HG02943 (cell line): Measurements from ENCODE around the gene ZNF19.

ENCODE experiments used
- ATAC-seq: cut with Tn5 transposase; IDR thresholded peaks from one replicate; pipeline ENCODE4 v1.9.1; 2021; ENCODE audit warnings: mild to moderate bottlenecking, low read depth, moderate library complexity; ENCODE audit not compliant: unreplicated experiment

ZNF19 gene

GRCh38 chr16:71448274-71448866, 40.8 kb downstream of the ZNF19 start:
- ATAC-seq: no peak

DNA sequence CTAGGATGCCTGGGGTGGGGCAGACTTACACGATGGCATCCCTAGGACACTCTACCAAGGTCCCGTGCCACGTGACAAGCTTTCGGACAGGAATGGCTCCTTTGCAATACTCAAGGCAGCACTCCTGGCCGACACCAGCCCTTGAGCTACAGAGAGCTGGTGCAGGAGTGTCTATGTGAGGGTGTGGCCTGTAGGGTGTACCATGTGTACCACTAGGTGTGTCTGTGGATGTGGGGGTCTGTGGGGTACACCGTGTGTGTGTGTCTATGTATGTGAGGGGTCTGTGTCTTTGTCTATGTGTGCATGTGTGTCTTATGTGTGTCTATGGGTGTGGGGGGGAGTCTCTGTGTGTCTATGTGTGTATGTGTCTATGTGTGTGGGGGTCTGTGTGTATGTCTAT, 45.4 kb downstream of the ZNF19 start:
- no peak for ATAC-seq

GRCh38 chr16:71442051-71442440, 47.1 kb downstream of the ZNF19 start, which contains the start of gene TLE7:
Gene TLE7, minus strand, starts transcription at chr16:71442054. Its CDS starts 8,730 bp downstream, at chr16:71433324.
- no peak for ATAC-seq

GRCh38 chr16:71441348-71442050, 47.6 kb downstream of the ZNF19 start:
- no peak for ATAC-seq

DNA sequence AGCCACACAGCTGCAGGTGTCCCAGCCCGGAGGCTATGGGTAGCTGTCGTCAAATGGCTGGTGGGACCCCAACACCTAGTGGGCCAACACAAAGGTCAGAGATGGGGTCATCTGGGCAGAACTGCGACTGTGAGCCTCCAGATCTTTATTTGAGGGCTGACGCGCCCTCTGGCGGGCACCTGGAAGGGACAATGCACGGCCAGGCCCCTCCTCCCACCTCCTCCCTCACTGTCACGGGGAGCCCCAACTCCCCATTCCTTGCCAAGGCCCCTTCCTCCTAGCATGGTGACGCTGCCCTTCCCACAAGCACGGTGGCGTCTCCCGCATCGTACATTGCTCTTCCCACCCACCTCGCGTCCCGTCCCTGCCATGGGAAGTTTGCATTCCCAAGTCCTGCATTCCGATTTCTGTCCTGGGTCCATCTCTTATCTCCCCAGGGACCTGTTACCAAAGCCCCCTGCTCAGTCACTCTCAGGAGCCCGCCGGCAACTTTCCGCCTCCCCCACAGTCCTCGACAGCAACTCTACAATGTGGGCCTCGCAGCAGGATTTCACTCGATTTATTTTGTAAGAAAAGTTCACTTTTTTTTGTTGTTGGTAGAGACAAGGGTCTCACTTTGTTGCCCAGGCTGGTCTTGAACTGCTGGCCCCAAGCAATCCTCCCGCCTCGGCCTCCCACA, 48.3 kb downstream of the ZNF19 start:
- ATAC-seq: no peak

DNA sequence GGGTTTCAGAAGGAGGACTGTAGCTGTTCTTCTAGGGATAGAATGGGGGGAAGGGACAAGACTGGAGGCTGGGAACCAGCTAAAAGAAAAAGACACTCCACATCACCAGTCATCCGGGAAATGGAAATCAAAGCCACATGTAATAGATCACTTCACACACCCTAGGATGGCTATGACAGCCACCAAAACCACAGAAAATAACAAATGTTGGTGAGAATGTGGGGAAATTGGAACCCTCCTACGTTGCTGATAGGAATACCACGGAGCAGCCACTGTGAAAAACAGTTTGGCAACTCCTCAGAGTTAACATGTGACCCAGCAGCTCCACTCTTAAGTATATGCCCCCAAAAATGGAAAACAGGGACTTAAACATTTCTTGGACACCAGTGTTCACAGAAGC, 49.6 kb downstream of the ZNF19 start:
- ATAC-seq: no peak

GRCh38 chr16:71436473-71436872, 52.7 kb downstream of the ZNF19 start:
- no peak for ATAC-seq

GRCh38 chr16:71432906-71433305, 56.2 kb downstream of the ZNF19 start:
- no peak for ATAC-seq

DNA sequence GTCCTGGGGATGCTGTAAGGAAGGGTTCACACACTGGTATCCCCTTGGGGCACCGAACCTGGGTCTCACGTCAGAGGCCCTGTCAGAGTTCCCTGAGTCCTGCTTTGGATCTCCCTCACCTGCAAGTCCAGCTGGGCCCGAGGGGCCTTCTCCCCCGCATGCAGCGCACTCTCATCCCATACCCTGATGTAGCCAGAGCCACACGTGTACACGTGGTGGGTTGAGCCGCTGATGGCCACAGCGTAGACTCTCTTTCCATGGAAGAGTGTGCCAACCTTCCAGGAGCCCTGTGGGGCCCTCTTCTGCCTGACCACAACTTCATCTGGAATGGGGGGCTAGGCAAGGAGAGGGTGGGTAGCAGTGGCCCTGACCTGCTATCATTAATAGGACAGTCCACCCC, 57.1 kb downstream of the ZNF19 start:
- ATAC-seq: no peak

- ATAC-seq: no peak
Observed at GRCh38 chr16:71431176-71431575, 57.9 kb downstream of the ZNF19 start.

DNA sequence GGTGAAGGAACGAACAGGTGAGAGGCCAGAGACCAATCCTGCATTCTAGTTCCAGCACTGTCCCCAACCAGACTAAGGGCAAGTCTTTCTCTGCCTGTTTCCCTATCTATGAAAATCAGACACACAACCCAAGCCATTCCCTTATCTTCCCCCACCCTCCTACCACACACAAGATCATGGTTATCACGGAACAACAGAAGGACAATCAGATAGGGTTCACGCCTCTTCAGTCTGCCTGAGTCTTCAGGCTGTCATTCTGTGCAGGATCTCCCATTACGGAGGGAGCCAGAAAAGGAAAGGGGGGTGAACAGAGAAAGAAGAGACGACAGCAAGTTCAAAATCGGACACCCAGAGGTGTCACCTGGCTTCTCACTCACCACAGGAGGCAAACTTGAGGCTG, 58.4 kb downstream of the ZNF19 start:
- ATAC-seq: no peak

- no peak for ATAC-seq
Observed at GRCh38 chr16:71429581-71429980, 59.5 kb downstream of the ZNF19 start.

DNA sequence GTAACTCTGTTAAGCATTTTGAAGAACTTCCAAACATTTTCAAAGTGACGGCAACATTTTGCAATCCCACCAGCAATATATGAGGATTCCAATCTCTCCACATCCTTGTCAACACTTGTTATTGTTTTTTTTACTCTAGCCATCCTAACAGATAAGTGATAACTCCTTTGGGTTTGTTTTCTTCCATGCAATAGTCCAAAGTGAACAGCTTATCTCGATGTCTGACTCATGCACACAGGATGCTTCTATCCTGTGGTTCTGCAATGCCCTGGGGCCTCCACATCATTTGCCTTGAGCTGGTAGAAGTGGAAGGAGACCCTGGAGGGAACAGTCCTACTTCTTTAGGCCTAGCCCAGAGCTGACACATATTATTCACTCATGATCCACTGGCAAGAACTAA, 60.2 kb downstream of the ZNF19 start:
- no peak for ATAC-seq

DNA sequence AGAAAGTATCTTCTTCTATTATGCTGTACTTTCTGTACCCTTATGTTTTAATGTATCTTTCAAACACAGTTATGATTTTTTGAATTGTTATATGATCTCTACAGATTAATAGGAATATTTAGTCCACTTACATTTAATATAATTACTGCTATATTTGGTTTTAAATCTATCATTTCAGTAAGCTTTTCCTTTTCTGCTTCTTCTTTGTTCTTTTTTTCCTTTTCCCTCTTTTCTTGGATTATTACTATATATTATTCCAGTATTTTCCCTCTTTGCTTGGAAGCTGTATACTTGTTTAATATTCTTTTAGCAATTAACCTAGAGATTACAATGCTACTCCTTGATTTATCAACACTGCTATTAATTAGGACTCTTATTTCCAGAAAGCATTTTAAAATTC, 60.7 kb downstream of the ZNF19 start:
- ATAC-seq: no peak

GRCh38 chr16:71426880-71427615, 62.1 kb downstream of the ZNF19 start:
- no peak for ATAC-seq

- ATAC-seq: no peak
Observed at GRCh38 chr16:71426069-71426879, 62.9 kb downstream of the ZNF19 start.

- no peak for ATAC-seq
Observed at GRCh38 chr16:71425746-71426068, 63.4 kb downstream of the ZNF19 start.

DNA sequence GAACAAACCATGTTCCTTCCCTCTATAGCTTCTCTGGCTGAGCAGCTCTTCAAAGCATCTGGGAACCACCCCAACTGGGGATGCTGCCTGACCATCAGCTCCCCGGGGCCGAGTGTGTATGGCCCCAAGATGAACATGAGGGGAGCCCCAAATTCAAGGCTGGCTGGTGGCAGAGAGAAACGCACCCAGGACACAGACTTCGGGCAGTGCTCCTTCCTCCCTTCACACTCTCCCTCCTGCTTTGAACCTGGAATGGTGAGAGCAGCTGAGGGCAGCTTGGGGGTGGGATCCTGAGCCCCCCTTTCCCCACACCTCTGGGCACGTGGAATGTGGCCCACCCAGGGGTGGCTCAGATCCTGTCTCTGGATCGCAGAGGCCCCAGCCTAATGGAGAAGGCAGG, 64.5 kb downstream of the ZNF19 start:
- no peak for ATAC-seq

GRCh38 chr16:71423865-71424264, 65.3 kb downstream of the ZNF19 start:
- no peak for ATAC-seq
